ENCODE measurements around the gene PLEKHN1.
"Not testable (repeated sequence)": the region's sequence is repeated elsewhere in the genome, so short reads cannot be mapped to it uniquely, and the experiment has no call there.

PLEKHN1 gene

DNA sequence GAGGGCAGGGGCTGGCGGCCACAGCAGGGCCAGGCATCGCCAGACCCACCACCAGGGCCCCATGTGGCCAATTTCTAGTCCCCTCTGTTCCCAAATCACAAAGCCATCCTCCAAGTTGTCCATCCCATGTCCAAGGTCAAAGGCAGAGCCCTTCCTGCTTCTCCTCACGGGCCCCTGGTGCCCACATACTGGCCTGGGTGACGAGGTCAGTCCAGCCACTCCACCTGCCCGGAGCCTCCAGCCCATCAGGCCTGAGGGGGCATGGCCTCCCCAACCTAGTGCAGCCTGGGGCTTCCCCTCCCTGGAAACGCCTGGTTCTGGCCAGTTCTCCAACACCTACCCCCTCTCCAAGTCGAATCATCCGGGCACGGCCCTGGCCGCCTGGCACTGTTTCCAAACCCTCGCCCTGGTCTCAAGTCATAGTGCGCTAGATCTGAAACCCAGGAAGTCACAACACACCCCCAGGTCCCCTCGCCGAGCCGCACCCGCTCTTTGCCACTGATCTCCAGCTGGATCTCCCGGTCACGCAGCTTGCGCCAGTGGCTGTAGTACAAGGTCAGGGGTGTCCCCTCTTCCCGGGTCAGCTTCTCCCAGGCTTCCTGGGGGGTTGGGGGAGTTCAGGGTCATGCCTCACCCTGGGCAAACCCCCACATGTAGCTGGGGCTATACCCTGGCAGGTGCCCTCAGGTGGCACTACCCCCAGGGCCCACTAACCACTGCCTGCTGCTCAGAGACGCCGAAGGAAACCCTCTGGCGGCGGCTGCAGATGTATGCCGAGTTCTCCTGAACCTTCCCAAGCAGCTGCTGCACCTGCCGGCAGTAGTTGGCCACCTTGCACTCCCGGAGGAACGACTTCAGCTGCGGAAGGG is 20.4 kb upstream of the PLEKHN1 start:
- no peaks in the 10 kb centered on the region for H3F3A ChIP-seq (ENCODE audit: insufficient read depth)
- no peak overlapping the region for H3K4me2 ChIP-seq (ENCODE audit: low read depth, low read length, poor library complexity, severe bottlenecking)
- no peak overlapping the region for H3K4me3 ChIP-seq (ENCODE audit: insufficient read depth, low read length, poor library complexity, severe bottlenecking)
- no peaks in the 10 kb centered on the region for H3K9me3 ChIP-seq (ENCODE audit: insufficient read depth, low read length)
- TF ChIP-seq, protein P1, sequence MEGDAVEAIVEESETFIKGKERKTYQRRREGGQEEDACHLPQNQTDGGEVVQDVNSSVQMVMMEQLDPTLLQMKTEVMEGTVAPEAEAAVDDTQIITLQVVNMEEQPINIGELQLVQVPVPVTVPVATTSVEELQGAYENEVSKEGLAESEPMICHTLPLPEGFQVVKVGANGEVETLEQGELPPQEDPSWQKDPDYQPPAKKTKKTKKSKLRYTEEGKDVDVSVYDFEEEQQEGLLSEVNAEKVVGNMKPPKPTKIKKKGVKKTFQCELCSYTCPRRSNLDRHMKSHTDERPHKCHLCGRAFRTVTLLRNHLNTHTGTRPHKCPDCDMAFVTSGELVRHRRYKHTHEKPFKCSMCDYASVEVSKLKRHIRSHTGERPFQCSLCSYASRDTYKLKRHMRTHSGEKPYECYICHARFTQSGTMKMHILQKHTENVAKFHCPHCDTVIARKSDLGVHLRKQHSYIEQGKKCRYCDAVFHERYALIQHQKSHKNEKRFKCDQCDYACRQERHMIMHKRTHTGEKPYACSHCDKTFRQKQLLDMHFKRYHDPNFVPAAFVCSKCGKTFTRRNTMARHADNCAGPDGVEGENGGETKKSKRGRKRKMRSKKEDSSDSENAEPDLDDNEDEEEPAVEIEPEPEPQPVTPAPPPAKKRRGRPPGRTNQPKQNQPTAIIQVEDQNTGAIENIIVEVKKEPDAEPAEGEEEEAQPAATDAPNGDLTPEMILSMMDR (IDR thresholded peaks at IDR 0.05; ENCODE audit: insufficient read depth, low read length, poor library complexity, severe bottlenecking): no peak
- no peak for TF ChIP-seq EZH2phosphoT487 (conservative IDR thresholded peaks at IDR 0.05; ENCODE audit: low read length)
- H3K27me3 ChIP-seq (ENCODE audit: low read length): no peaks in the 10 kb centered on the region
- H3K79me2 ChIP-seq (ENCODE audit: insufficient read depth, low read length): no peaks in the 10 kb centered on the region
- no peaks in the 10 kb centered on the region for H3K36me3 ChIP-seq (ENCODE audit: low read length)
- H3K9me2 ChIP-seq (replicated peaks; ENCODE audit: insufficient read depth, low read length): no peaks in the 10 kb centered on the region
- H3K9ac ChIP-seq (ENCODE audit: low read length): no peak overlapping the region
- H4K20me1 ChIP-seq (ENCODE audit: low read depth, low read length): no peaks in the 10 kb centered on the region
- no peak overlapping the region for H3K27ac ChIP-seq (ENCODE audit: low read depth, low read length)
- H2AFZ ChIP-seq (ENCODE audit: low read depth, low read length, severe bottlenecking): no peak overlapping the region

DNA sequence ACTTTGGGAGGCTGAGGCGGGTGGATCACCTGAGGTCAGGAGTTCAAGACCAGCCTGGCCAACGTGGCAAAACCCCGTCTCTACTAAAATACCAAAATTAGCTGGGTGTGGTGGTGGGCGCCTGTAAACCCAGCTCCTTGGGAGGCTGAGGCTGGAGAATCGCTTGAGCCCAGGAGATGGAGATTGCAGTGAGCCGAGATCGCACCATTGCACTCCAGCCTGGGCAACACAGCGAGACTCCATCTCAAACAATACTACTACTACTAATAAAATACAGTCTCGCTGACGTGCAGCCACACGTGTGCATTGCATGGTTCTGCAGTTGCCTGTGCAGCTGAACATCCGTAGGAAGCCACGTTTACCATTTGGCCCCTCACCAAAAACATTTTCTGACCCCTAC is 19.5 kb upstream of the PLEKHN1 start:
- H3K4me2 ChIP-seq (ENCODE audit: low read depth, low read length, poor library complexity, severe bottlenecking): not testable (repeated sequence)

DNA sequence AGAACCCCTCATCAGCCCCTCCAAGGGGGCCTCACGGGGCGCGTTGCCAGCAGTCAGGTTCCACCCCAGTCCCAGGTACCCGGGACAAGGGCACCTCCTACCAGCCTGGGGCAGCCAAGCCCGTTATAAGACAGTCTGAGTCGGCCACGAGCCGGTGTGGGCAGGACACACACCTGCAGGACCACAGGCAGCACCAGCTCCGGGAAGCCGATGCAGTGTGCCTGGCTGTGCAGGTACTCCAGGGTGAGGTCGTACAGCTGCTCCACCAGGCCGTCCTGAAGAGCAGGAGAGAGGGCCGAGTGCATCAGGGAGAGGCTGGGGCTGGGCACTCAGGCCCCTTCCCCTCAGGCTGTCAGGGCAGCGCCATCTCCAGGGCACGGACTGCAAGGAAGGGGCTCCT is 18.3 kb upstream of the PLEKHN1 start:
- no peaks in the 10 kb centered on the region for H3K36me3 ChIP-seq (ENCODE audit: low read length)

More for the DNA sequence above, 19.5 kb upstream of the PLEKHN1 start:
- H3K4me3 ChIP-seq (ENCODE audit: insufficient read depth, low read length, poor library complexity, severe bottlenecking); H3K27me3 ChIP-seq (ENCODE audit: low read length); H3K9me2 ChIP-seq (replicated peaks; ENCODE audit: insufficient read depth, low read length); H3K36me3 ChIP-seq (ENCODE audit: low read length); H3K79me2 ChIP-seq (ENCODE audit: insufficient read depth, low read length); H3F3A ChIP-seq (ENCODE audit: insufficient read depth); H3K9ac ChIP-seq (ENCODE audit: low read length); H3K27ac ChIP-seq (ENCODE audit: low read depth, low read length); H3K9me3 ChIP-seq (ENCODE audit: insufficient read depth, low read length); H2AFZ ChIP-seq (ENCODE audit: low read depth, low read length, severe bottlenecking); H4K20me1 ChIP-seq (ENCODE audit: low read depth, low read length): not testable (repeated sequence)

DNA sequence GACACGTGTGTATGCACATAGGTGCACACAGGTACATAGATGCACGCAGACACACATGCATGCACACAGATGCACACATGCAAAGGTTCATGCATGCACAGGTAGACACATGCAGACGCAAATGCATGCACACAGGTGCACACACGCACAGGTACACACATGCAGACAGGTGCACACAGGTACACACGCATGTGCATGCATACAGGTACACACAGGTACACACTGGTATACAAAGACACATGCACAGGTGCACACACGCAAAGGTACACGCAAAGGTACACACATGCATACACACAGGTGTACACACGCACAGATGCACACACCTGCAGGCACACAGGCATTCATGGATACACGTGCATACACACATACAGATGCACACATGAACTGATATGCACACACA is 16.0 kb upstream of the PLEKHN1 start:
- H3K36me3 ChIP-seq (ENCODE audit: low read length): no peaks in the 10 kb centered on the region; the same call in 1 of the 2 replicates

More for the DNA sequence above, 18.3 kb upstream of the PLEKHN1 start:
- no peaks in the 10 kb centered on the region for H3F3A ChIP-seq (ENCODE audit: insufficient read depth)
- H2AFZ ChIP-seq (ENCODE audit: low read depth, low read length, severe bottlenecking): no peak overlapping the region
- H3K9me3 ChIP-seq (ENCODE audit: insufficient read depth, low read length): no peaks in the 10 kb centered on the region
- H3K9ac ChIP-seq (ENCODE audit: low read length): no peak overlapping the region
- H3K4me2 ChIP-seq (ENCODE audit: low read depth, low read length, poor library complexity, severe bottlenecking): no peak overlapping the region
- no peaks in the 10 kb centered on the region for H3K27me3 ChIP-seq (ENCODE audit: low read length)
- no peaks in the 10 kb centered on the region for H3K79me2 ChIP-seq (ENCODE audit: insufficient read depth, low read length)
- H4K20me1 ChIP-seq (ENCODE audit: low read depth, low read length): no peaks in the 10 kb centered on the region
- H3K4me3 ChIP-seq (ENCODE audit: insufficient read depth, low read length, poor library complexity, severe bottlenecking): no peak overlapping the region
- no peaks in the 10 kb centered on the region for H3K9me2 ChIP-seq (replicated peaks; ENCODE audit: insufficient read depth, low read length)
- no peak overlapping the region for H3K27ac ChIP-seq (ENCODE audit: low read depth, low read length)
- TF ChIP-seq, protein P1 (IDR thresholded peaks at IDR 0.05; ENCODE audit: insufficient read depth, low read length, poor library complexity, severe bottlenecking): no peak
- no peak for TF ChIP-seq EZH2phosphoT487 (conservative IDR thresholded peaks at IDR 0.05; ENCODE audit: low read length)

More for the DNA sequence above, 16.0 kb upstream of the PLEKHN1 start:
- Histone ChIP-seq H3K9me3 (ENCODE audit: insufficient read depth, low read length) (no peaks in the 10 kb centered on the region), H3K4me2 (ENCODE audit: low read depth, low read length, poor library complexity, severe bottlenecking) (no peak overlapping the region), H3K9me2 (replicated peaks; ENCODE audit: insufficient read depth, low read length) (no peaks in the 10 kb centered on the region), H3F3A (ENCODE audit: insufficient read depth) (no peaks in the 10 kb centered on the region), H3K27ac (ENCODE audit: low read depth, low read length) (no peak overlapping the region), H3K4me3 (ENCODE audit: insufficient read depth, low read length, poor library complexity, severe bottlenecking) (no peak overlapping the region), H3K79me2 (ENCODE audit: insufficient read depth, low read length) (no peaks in the 10 kb centered on the region), H4K20me1 (ENCODE audit: low read depth, low read length) (no peaks in the 10 kb centered on the region), H3K27me3 (ENCODE audit: low read length) (no peaks in the 10 kb centered on the region), H2AFZ (ENCODE audit: low read depth, low read length, severe bottlenecking) (no peak overlapping the region), H3K9ac (ENCODE audit: low read length) (no peak overlapping the region)
- TF ChIP-seq, protein P1 (IDR thresholded peaks at IDR 0.05; ENCODE audit: insufficient read depth, low read length, poor library complexity, severe bottlenecking): no peak
- no peak for TF ChIP-seq EZH2phosphoT487 (conservative IDR thresholded peaks at IDR 0.05; ENCODE audit: low read length)

Data from SU-DHL-6 (cell line).